Midbrain (tissue), 1 donor: ENCODE data around the gene SPSB4.

Experiments used
- DNase-seq: peaks from one replicate; lab custom pipeline; 2025; lab: John Stamatoyannopoulos, UW

The SPSB4 gene

DNA sequence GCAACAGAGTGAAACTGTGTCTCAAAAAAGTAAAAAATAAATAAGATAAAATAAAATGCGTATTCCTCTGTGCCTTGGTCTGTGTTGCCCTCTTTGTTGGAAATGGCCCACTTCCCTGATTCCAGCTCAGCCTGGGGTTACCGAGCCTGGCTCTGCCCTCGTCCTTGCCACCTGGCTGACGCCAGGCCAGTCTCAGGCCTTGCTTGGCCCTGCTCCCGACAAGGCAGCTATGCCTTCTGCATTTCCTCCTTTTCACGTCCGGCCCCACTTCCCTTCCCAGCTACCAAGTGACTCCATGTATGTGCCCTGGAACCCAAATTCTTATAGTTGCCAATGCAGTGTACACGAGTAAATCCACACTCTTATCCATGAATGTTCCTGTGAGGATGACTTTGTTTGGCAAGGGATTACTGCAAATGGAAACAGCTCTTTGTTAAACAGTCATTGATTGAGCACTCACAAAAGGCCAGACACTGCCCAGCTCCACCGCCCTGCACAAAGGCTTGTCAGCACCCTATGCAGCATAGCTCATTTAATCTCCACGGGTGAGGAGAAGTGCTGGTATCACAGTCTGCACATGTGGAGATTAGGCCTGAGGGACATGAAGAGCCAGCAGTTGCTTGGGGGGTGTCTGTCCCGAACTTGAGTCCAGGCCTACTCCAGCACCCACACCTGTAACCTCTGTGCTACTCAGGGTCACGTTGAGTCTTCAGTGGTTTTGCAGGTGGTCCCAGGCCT is 25.1 kb downstream of the SPSB4 start:
- DNase-seq, result no peak

GRCh38 chr3:141076797-141077571 is 25.8 kb downstream of the SPSB4 start:
- DNase-seq, result peak; percentile 23

GRCh38 chr3:141077631-141078030 is 26.5 kb downstream of the SPSB4 start:
- no peak for DNase-seq

- DNase-seq, result no peak
These were observed 27.1 kb downstream of the SPSB4 start for GRCh38 chr3:141078200-141078599.

GRCh38 chr3:141080431-141080830 is 29.3 kb downstream of the SPSB4 start:
- no peak for DNase-seq

GRCh38 chr3:141081141-141081795 is 30.1 kb downstream of the SPSB4 start:
- DNase-seq, result no peak

DNA sequence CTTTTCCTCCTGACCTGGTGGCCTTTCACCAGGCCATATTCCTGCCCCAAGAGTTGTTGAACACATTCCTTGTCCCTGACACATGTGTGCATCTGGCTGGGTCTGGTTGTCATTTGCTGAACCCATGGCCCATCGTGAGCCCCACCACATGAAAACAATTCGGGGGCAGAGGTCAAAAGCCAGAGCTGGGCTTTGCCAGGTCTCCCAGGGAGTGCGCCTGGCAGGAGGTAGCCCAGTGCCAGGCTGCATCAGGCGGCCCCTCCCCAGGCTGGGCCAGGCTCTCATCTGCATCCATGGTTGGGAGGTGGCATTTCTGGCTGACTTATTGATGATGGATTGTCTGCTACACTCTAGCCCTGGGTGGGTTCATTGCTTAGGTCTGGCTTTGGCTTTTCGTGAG is 30.9 kb downstream of the SPSB4 start:
- DNase-seq, result no peak

DNA sequence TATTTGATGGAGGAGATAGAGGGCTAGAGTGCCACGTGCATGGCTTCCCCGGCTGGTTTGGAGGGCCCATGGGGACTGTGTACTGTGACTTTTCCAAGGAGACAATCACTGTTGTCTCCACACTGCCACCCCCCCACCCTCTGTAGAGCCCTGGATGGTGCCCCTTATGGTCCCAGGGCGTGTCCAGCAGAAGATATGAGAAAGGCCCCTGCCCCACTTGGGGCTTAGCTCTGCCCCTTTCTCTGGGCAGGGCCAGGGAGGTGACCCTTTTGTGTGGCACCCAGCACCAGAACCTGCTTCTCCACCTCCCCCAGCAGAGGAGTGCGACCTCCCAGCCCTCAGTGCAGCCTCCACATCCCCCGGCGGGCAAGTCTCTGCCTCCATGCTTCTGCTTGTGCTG is 32.1 kb downstream of the SPSB4 start:
- no peak for DNase-seq

DNA sequence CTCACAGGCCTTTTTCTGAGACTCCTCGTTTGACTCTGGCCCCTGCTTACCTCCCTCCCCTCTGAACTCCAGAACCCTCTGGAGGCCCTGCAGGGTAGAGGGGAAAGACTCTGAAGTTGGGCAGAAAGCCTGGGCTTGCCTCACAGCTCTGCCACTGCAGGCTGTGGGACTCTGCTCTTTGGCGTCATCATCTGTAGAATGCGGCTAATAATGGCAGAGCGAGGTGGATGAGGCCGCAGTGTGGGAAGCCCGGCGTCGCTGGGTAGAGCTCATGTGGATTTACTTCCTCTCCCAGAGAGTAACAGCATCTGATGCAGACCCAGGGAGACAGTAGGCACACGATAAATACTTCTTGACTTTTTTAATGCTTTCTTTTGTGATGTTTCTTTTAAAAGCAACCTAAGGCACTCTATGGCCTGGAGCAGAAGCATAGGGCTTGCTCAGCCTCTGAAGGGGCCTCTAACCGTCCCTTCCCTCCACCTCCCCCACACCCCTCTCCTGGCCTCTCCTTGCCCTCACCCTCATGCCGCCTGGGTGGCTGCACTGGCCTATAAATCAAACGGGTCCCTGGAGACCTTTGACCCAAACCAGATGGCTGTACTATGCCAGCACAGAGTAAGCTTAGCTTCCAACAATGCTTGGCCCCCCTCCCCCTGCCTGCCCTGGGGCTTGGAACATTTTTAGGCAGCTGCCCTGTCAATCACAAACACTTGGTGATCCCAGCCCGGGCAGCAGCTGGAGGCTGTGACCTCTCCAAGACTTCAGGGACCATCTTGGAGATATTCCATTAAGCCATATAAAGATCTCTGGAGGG is 32.9 kb downstream of the SPSB4 start:
- no peak for DNase-seq

DNA sequence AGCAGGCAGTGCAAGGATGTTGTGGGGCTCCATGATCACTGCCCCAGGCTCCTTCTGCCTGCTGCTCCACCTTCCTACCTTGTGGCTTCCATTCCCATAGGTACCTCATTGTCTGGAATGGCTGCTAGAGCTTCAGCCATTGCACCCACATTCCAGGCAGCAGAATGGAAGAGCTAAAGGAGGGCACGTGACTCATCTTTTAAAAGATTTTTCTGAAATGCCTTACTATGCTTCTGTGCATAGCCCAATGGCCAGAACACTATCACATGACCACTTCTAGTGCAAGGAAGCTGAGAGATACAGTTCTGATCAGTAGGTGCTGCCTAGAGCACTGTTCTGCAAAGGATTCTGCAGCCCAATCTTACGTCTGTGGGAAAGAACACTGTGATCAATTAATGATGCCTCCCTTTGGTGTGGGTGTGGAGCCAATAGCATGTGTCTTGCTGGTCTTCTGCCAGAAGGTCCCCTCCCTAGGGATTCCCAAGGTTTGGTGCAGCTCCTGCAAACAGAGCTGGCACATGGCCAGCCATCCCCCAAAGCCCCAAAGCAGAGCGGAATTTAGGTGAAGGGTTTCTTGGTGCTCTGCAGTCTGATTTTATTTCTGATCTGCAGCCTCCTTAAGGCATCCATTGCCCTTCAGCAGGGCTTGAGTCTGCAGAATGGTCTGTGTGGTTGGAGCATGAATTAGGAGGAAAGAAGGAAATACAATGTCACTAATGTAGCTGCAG is 34.4 kb downstream of the SPSB4 start:
- DNase-seq, result no peak

DNA sequence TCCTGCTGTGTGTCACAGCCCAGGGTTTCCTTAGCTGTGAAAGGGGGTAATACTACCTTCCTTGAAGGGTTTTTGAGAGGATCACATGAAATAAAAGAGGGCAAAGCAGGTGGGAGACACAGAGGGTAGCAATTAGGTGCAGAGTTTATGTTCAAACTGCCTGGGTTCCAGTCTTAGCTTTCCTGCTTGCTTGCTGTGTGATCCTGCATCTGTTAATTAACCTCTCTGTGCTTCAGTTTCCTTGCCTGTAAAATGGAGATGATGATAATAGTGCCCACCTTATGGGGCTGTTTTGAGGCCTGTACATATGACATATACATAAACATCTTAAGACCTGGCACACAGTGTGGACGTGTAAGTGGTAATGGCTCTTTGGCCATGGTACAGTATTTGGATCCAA is 35.0 kb downstream of the SPSB4 start:
- no peak for DNase-seq

DNA sequence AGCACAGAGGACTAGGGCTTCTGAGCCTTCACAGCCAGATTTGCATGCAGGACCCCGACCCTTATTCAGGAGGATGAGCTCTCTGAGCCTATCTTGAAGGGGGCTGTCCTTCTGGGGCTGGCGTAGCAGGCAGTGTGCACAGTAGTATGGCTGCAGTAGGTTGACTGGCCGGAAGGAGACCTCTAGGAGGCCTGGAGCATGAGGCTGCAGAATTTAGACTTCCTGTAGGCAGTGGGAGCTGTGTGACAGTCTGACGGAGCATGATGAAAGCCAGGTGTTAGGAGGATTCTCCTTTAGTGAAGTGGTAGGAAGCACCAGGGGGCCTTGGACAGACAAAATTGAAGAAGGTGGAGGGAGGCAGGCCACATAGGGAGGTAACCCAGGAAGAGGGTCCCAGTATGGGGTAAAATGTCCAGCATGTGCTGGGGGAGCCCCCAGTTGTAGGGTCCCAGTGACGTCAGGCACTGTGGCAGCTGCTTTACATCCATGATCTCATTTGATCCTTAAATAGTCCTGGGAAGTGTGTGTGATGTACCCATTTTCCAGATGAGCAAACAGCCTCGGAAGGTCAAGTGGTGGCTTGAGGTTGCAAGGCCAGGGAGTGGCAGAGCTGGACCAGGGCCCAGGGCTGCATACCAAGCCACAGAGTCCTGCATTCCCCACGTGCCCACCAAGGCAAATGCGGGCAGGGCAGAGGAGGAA is 36.1 kb downstream of the SPSB4 start:
- no peak for DNase-seq

GRCh38 chr3:141087778-141088130 is 36.6 kb downstream of the SPSB4 start:
- no peak for DNase-seq

- DNase-seq, result no peak
These were observed 38.4 kb downstream of the SPSB4 start for GRCh38 chr3:141089339-141090152.

- no peak for DNase-seq
These were observed 40.3 kb downstream of the SPSB4 start for GRCh38 chr3:141091426-141091825.

DNA sequence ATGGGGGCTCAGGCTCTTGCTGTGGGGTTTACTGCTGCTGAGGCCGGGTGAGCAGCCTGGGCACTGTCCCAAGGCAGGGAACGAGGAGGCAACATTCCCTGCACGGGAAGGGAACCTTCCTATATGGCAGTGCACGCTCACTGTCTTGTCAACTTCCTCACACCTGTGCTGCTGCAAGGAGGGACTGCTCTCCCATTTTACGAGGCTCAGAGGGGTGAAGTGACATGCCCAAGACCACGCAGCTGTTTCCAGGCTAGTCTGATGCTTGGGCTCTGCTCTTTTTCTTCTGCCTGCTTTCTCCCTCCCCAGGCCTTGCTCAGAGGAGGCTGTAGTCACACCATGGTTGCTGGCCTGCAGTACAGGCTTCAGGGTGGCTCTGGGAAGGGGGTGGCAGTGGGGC is 41.5 kb downstream of the SPSB4 start:
- DNase-seq, result no peak

DNA sequence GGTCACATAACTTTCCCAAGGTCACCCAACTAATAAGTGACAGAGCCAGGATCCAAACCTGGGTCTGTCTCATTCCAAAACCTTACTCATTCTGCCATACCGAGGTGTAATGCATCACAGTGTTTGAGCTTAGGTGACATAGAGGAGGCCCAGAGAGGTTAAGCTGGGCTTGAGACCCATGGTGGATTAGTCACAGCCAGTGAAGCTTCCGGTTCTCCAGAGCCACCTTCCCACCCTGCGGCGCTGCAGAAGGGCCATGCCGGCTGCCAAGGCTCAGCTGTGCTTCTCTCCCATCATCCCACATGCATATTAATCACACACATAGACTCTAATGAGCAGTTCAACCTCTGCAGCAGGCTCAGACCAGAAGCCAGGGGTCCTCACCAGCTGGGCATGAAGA is 42.2 kb downstream of the SPSB4 start:
- DNase-seq, result no peak

DNA sequence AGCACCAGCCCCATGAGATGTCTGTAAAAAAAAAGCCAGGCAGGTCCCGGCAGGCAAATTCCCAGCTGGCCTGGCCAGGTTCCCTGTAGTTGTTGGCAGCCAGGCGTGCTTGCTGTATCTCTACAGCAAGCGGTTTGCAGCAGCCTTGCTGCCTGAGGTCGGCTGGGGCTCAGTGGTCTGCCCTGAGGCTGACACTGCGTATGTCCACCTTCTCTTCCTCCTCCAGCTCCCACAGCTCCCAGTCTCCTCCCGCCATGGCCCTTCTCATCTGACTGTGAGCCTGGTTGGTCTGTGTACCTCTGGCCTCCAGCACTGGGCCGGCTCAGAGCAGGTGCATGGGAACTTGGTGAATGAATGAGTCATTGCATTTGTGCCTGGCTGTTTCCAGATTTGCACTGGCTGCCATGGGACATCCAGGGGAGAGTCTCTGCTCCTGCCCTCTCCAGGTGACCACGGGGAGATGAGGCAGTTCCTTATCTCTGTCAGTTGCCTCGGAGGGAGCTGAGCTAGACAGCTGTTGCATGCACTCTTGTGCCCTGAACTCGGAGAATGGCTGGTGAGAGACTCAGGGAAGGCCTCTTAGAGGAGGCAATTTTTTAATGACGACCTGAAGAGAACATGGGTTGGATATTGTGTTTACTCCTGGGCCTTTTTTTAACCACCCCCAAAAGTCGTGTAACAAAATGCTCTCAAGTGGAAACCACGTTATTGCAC is 43.0 kb downstream of the SPSB4 start:
- DNase-seq, result peak; percentile 3

- no peak for DNase-seq
These were observed 43.8 kb downstream of the SPSB4 start for GRCh38 chr3:141094790-141095545.
